NK-92 (cell line): ENCODE results near the gene KCNH1.

Experiments
- DNase-seq: peaks from one replicate; lab custom pipeline; 2025; ENCODE audit not compliant: unreplicated experiment; lab: John Stamatoyannopoulos, UW

KCNH1 gene

GRCh38 chr1:210815641-210816550, 318.1 kb downstream of the KCNH1 start:
- no peak for DNase-seq

GRCh38 chr1:210814382-210815123, 319.4 kb downstream of the KCNH1 start:
- no peak for DNase-seq

- no peak for DNase-seq
These were observed 332.4 kb downstream of the KCNH1 start for GRCh38 chr1:210801501-210801900.

GRCh38 chr1:210800756-210801155, 333.2 kb downstream of the KCNH1 start:
- no peak for DNase-seq

GRCh38 chr1:210800301-210800700, 333.6 kb downstream of the KCNH1 start:
- DNase-seq, result no peak

- no peak for DNase-seq
These were observed 336.5 kb downstream of the KCNH1 start for GRCh38 chr1:210797422-210797821.

GRCh38 chr1:210796421-210796820, 337.5 kb downstream of the KCNH1 start:
- no peak for DNase-seq

GRCh38 chr1:210794445-210794844, 339.5 kb downstream of the KCNH1 start:
- DNase-seq, result no peak

- no peak for DNase-seq
These were observed 341.5 kb downstream of the KCNH1 start for GRCh38 chr1:210792250-210793102.

GRCh38 chr1:210790196-210790595, 343.8 kb downstream of the KCNH1 start:
- no peak for DNase-seq

- no peak for DNase-seq
These were observed 346.1 kb downstream of the KCNH1 start for GRCh38 chr1:210787800-210788199.

GRCh38 chr1:210786546-210786945, 347.4 kb downstream of the KCNH1 start:
- DNase-seq, result no peak

- DNase-seq, result no peak
These were observed 350.0 kb downstream of the KCNH1 start for GRCh38 chr1:210783925-210784324.

- no peak for DNase-seq
These were observed 352.3 kb downstream of the KCNH1 start for GRCh38 chr1:210781652-210782051.

GRCh38 chr1:210779269-210779668, 354.7 kb downstream of the KCNH1 start:
- DNase-seq, result no peak

GRCh38 chr1:210777914-210778313, 356.0 kb downstream of the KCNH1 start:
- no peak for DNase-seq

- no peak for DNase-seq
These were observed 357.2 kb downstream of the KCNH1 start for GRCh38 chr1:210776712-210777111.

GRCh38 chr1:210775289-210775688, 358.7 kb downstream of the KCNH1 start:
- DNase-seq, result no peak

- DNase-seq, result no peak
These were observed 360.5 kb downstream of the KCNH1 start for GRCh38 chr1:210773450-210773849.

GRCh38 chr1:210771131-210771530, 362.8 kb downstream of the KCNH1 start:
- no peak for DNase-seq

GRCh38 chr1:210770396-210770984, 363.5 kb downstream of the KCNH1 start:
- DNase-seq, result no peak
